ENCODE measurements around the gene APOL6.

APOL6 gene

DNA sequence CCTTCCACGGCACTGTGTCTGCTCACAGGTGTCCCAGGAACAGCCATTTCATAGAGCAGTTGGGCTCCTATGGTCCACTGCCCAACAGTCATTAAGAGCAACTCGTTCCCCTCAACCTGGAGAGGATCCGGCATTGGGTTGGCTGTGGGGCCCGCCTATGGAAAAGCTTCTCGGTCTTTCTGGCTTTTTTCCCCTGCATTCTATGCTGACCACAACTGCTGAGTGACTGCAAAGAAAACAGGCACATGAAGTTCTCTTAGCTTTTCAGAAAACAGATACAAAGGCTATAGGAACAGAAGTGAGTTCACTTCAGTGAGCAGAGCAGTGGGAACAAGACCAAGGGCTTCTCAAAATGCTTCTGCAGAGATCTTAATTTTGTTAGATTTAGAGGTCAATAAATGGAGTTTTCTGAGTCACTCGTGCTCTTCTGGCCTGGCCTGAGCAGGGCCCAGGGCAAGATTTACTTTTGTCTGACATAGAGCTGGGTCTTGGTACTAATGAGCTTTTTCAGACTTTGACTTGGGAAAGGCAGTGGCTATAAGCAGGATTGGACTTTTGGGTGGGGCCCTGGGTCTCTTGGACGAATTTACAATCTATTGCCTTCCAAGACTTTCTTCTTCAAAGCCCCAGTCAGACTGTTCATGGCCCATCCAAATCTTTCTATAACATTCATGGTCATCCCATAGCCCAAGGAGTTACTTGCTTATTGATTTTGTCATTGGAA lies 55.8 kb downstream of the APOL6 start:
- Histone ChIP-seq H3K36me3 (replicated peaks) (no peaks in the 10 kb centered on the region), H3K27ac (no peak overlapping the region), H3K27me3 (replicated peaks) (no peaks in the 10 kb centered on the region), H3K4me3 (ENCODE audit: low read depth, low read length) (no peak overlapping the region)
- DNase-seq: no peak
- in situ Hi-C loops (cut with HindIII; ENCODE audit: low pct_ligation_motif_present, low sequenced_read_pairs): no loop called here
- TF ChIP-seq, protein P1, sequence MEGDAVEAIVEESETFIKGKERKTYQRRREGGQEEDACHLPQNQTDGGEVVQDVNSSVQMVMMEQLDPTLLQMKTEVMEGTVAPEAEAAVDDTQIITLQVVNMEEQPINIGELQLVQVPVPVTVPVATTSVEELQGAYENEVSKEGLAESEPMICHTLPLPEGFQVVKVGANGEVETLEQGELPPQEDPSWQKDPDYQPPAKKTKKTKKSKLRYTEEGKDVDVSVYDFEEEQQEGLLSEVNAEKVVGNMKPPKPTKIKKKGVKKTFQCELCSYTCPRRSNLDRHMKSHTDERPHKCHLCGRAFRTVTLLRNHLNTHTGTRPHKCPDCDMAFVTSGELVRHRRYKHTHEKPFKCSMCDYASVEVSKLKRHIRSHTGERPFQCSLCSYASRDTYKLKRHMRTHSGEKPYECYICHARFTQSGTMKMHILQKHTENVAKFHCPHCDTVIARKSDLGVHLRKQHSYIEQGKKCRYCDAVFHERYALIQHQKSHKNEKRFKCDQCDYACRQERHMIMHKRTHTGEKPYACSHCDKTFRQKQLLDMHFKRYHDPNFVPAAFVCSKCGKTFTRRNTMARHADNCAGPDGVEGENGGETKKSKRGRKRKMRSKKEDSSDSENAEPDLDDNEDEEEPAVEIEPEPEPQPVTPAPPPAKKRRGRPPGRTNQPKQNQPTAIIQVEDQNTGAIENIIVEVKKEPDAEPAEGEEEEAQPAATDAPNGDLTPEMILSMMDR (IDR thresholded peaks at IDR 0.05; ENCODE audit: low read depth, low read length, missing control alignments): no peak

DNA sequence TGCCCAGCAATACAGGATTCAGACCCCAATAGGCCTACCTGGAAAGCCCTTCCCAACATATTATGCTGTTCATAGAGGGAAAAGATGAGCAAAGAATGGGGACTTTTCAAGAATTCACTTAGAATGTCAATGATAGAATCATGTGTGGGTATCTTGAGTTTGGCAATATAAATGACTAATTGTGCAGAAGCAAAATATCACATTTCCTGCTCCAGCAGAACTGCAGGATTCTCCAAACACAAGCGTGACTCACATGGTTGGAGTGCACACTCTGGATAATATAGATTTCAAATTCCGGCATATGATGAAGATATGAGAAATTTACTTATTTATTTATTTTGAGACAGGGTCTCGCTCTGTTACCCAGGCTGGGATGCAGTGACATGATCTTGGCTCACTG lies 56.9 kb downstream of the APOL6 start:
- H3K4me3 ChIP-seq (ENCODE audit: low read depth, low read length): no peak overlapping the region
- peak; percentile 85 for DNase-seq
- no peaks in the 10 kb centered on the region for H3K36me3 ChIP-seq (replicated peaks)
- TF ChIP-seq, protein P1 (IDR thresholded peaks at IDR 0.05; ENCODE audit: low read depth, low read length, missing control alignments): no peak
- peak overlapping the region; percentile 21 for H3K27ac ChIP-seq
- in situ Hi-C loops (cut with HindIII; ENCODE audit: low pct_ligation_motif_present, low sequenced_read_pairs): no loop called here
- H3K27me3 ChIP-seq (replicated peaks): no peaks in the 10 kb centered on the region

DNA sequence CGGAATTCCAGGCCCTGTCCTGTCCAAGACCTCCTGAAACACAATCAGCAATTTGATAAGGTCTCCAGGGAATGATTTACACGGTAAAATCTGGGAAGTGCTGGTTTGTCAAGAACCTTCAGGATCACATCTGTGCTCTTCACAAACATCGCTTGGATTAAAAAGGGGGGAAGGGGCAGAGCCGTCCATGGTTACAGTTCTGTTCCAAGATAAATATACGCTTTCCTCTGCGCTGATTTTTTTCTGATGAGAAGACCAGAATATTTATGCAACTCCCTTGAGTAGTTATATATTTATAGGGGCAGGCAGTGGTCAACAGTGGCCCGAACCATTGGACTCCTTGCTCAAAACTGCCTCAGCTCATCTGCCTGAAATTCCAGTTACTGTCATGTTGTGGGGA lies 60.2 kb downstream of the APOL6 start:
- no peaks in the 10 kb centered on the region for H3K27me3 ChIP-seq (replicated peaks)
- DNase-seq: peak; percentile 33
- TF ChIP-seq, protein P1 (IDR thresholded peaks at IDR 0.05; ENCODE audit: low read depth, low read length, missing control alignments): no peak
- no peak overlapping the region for H3K4me3 ChIP-seq (ENCODE audit: low read depth, low read length)
- in situ Hi-C loops (cut with HindIII; ENCODE audit: low pct_ligation_motif_present, low sequenced_read_pairs): no loop called here
- peak overlapping the region; percentile 65 for H3K27ac ChIP-seq
- H3K36me3 ChIP-seq (replicated peaks): no peaks in the 10 kb centered on the region

DNA sequence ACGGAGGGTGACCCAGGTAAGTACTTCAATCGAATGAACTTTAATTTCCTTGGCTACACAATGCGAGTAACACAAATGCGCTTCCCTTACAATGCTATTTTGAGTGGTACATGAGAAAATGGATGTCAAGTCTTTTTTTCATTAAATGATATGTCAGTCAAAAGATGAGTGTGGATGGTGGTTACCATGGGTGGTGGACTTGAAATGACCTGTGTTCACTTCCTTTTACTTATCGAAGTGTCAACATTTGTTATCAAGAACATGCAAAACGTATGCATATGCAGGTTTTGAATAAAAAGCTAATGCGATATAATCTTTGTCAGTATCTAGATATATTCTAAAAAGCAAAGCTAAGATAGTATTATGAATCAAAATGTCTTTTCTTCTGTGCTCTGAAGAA lies 60.7 kb downstream of the APOL6 start:
- in situ Hi-C loops (cut with HindIII; ENCODE audit: low pct_ligation_motif_present, low sequenced_read_pairs): no loop called here
- no peak overlapping the region for H3K4me3 ChIP-seq (ENCODE audit: low read depth, low read length)
- peak overlapping the region; percentile 65 for H3K27ac ChIP-seq
- H3K27me3 ChIP-seq (replicated peaks): no peaks in the 10 kb centered on the region
- TF ChIP-seq, protein P1 (IDR thresholded peaks at IDR 0.05; ENCODE audit: low read depth, low read length, missing control alignments): no peak
- peak; percentile 53 for DNase-seq
- no peaks in the 10 kb centered on the region for H3K36me3 ChIP-seq (replicated peaks)

DNA sequence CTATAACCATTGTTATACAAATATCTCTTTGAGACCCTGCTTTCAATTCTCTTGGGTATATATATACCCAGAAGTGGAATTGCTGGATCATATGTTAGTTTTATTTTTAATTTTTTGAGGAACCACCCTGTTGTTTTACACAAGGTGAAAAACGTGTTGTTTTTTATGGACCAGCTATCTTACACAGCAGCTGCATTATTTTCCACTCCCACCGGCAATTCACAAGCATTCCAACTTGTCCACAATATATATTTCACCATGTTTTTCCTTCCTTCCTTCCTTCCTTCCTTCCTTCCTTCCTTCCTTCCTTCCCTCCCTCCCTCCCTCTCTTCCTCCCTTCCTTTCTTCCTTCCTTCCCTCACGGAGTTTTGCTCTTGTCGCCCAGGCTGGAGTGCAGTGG lies 63.1 kb downstream of the APOL6 start:
- H3K4me3 ChIP-seq (ENCODE audit: low read depth, low read length): no peak overlapping the region
- no peak overlapping the region for H3K27ac ChIP-seq
- H3K27me3 ChIP-seq (replicated peaks): no peaks in the 10 kb centered on the region
- in situ Hi-C loops (cut with HindIII; ENCODE audit: low pct_ligation_motif_present, low sequenced_read_pairs): no loop called here
- TF ChIP-seq, protein P1 (IDR thresholded peaks at IDR 0.05; ENCODE audit: low read depth, low read length, missing control alignments): no peak
- no peaks in the 10 kb centered on the region for H3K36me3 ChIP-seq (replicated peaks)
- DNase-seq: no peak

DNA sequence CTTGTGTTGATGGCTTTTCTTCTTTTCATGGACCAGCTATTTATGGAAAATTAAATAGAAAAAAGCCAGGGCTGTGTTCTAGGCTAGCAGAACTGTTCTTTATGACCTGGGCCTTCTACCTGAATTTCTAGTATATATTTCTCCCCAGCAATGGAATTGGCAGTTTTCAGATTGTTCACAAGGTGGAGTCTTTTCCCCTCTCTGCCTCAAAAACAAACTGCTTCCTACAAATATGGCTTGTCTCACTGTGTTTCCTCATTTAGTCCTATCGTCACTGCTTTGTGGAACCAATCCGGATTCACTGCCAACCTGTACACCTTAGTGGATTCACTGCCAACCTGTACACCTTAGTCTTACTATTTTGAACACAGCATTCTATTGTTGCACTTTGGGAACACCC lies 64.4 kb downstream of the APOL6 start:
- Histone ChIP-seq H3K36me3 (replicated peaks) (no peaks in the 10 kb centered on the region), H3K27me3 (replicated peaks) (no peaks in the 10 kb centered on the region), H3K4me3 (ENCODE audit: low read depth, low read length) (no peak overlapping the region), H3K27ac (no peak overlapping the region)
- TF ChIP-seq, protein P1 (IDR thresholded peaks at IDR 0.05; ENCODE audit: low read depth, low read length, missing control alignments): peak; percentile 11
- DNase-seq: no peak
- in situ Hi-C loops (cut with HindIII; ENCODE audit: low pct_ligation_motif_present, low sequenced_read_pairs): no loop called here
